Activated T-cell treated with anti-CD3 and anti-CD28 coated beads, Interleukin-2, amount 50 U/mL, for 1 hour (primary cell): ENCODE results near the gene EPHA2.

ENCODE experiments used
- DNase-seq: peaks from one replicate; pipeline ENCODE4 v3.0.0-alpha.2; 2020

Gene EPHA2

DNA sequence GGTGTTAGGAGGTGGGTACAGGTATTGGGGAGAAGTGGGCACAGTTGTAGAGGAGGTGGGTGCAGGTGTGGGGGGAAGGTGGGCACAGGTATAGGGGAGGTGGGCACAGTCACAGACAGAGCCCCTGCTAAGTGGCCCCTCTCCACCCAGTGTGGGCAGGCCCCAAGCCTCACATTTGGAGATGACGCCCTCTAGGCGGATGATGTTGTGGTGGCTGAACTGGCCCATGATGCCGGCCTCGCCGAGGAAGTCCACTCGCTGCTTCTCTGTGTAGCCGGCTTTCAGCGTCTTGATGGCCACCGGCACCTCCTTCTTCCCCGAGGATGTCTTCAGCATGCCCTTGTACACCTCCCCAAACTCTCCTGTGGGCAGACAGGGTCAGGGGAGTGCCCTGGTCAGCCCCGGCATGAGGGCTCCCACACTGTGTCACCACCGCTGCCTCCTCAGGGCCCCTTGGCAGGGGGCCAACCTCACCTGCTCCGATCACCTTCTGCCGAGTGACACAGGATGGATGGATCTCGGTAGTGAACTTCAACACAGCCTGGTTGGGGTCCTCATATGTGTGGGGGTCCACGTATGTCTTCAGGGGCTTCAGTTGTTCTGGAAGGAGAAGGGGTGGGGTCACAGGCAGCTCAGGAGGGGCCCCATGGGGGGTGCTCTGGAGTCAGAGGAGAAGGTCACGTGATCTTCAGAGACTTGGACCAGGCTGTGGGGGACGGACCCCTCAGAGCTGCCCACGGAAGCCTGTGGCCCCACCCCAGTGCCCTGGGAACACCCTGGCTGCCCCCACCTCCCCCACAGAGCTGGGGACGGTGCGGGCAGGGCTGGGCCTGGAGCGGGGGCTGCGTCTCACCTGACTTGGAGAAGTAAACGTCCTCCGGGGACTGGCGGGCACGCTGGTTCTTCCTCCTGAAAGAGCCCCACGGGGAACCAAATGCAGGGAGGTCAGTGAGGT, 22.6 kb downstream of the EPHA2 start:
- DNase-seq = no peak

GRCh38 chr1:16132325-16132785, 23.5 kb downstream of the EPHA2 start:
- no peak for DNase-seq

- DNase-seq = no peak
Measured at GRCh38 chr1:16131636-16132324, 24.1 kb downstream of the EPHA2 start.

GRCh38 chr1:16130827-16131226, 25.0 kb downstream of the EPHA2 start:
- no peak for DNase-seq

GRCh38 chr1:16129921-16130543, 25.8 kb downstream of the EPHA2 start:
- DNase-seq = no peak

- no peak for DNase-seq
Measured at GRCh38 chr1:16129316-16129715, 26.6 kb downstream of the EPHA2 start.

DNA sequence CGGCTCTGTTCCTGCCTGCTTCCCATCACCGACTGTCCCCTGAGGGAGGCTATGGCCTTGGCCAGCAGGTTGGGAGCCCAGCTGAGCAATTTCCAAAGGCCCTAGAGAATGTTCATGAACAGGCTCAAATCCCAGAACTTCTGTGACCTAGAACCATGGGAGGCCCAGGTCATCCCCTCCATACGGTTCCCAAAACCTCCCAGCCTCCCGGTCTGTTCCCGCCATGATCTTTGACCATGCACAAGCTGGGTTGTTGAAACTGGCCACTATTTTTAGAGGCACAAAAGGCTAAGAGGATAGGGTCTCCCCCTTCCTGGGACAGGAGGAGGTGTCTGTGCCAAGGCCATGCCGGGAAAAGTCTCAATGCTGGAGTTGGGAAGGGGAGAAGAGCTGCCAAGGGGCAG, 27.5 kb downstream of the EPHA2 start:
- no peak for DNase-seq

GRCh38 chr1:16127676-16128337, 28.1 kb downstream of the EPHA2 start:
- DNase-seq = no peak

DNA sequence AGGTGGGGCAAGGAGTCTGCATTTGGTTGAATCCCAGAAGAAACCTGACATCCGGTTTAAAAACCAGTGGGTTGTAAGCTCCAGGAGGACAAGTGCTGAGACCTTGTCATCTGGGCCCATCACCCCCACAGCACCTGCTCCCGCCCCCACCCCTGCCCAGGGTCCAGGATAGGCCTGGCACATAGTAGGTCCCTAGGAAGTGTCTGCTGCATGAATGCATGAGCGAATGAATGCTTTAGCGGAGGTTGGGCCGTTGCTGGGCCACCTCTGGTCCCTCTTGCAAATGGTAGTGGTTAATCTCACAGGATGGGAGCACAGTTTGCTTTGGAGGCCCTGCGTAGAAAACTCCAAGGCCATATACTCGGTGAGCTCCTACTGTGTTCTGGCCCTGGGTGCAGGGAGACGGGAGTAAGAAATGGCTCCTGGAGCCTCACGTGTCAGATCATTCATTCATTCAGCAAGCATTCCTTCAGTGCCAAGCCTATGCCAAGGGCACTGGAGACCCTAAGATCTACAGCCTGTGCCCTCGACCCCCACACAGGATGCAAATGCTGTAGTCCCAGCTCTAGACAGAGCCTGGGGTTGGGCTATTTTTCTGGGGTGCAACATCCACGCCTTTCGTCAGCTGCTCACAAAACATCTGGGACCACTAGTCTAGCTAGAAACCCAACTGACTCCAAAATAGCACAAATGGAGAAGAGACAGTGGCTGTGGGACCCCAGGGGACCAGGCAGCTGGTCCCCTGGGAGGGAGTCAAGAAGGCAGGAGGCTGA, 28.9 kb downstream of the EPHA2 start:
- no peak for DNase-seq

DNA sequence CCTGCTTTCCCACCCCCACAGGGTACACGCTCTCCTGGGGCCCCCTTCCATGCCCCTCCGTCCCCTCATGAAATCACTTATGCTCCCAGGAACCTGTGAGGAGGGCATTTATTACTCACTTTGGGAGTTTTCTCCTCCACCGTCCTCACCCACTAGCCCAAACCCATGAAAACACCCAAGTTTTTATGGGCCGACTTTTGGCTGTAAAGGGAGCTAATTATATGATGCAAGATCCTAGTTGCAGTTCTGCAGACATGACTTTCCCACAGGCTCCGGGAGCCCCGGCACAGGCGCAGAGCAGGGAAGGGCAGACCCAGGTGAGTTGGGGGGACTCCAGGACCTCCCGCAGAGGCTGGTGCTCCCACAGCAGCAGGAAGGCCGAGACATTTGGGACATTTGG, 29.7 kb downstream of the EPHA2 start:
- DNase-seq = no peak

DNA sequence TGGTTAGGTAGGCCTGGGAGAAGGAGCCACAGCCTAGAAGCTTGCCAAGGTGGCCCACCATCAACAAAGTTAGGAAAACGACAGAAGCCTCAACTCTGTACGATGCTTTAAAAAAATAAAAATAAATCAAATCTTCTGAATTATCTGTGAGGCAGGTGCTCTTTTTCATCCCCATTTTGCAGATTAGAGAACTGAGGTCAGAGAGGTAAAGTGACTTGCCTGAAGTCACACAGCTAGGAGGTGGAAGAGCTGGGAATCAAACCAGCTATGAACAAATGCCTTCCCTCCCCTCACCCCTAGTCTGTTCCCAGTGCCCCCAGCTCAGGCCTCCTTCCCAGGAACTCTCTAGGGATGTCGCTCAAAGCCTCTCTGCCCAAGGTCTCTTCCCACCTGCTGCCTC, 30.4 kb downstream of the EPHA2 start:
- DNase-seq = no peak

GRCh38 chr1:16125088-16125470, 30.8 kb downstream of the EPHA2 start:
- DNase-seq = no peak

DNA sequence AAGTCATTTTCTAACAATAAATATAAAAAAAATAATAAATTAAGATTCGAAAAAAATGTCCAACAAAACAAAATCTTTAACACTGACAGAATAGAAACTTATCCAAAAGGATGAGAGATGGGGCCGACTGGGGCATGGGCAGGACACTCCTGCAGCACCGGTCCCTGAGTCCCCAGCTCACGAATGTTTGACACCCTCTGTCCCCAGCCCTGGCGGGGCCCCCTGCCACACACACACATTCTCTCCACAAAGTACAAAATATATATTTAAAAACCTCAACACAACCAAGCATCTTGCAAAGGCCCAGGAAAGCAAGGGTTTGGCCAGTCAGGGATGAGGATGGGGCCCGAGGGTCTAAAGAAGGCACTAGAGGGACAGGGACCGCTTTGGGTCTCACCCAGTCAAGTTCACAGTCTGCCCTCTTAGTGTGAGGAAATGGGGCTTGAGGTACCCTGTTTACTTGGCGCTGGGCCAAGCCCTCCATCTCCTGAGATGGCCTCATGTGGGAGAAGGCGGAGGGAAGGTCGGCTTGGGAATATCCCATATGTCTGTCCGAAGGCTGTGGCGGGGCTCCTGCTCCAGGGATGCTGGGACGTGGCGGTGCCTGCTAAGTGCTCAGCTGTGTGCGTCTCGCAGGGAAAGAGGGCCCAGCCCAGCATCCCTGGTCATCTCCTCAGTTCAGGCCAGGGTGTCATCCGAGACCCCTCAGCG, 31.3 kb downstream of the EPHA2 start:
- DNase-seq = no peak

DNA sequence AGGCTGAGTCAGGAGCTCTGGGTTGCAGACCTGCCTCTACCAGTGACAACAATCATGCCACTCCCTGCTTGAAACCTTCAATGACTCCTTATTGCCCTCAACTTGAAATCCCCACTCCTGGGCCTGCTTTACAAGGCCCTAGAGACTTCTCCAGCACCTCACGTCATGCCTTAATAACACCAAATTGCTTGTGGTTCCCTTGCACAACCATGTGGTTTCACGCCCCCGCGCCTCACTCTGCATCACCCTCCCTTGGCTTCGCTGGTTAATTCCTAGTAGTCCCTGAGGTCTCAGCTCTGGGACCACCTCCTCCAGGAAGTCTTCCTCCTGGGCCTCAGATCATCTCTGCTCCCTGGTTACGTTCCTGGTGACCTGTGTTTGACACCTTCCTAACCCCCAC, 33.0 kb downstream of the EPHA2 start:
- no peak for DNase-seq

DNA sequence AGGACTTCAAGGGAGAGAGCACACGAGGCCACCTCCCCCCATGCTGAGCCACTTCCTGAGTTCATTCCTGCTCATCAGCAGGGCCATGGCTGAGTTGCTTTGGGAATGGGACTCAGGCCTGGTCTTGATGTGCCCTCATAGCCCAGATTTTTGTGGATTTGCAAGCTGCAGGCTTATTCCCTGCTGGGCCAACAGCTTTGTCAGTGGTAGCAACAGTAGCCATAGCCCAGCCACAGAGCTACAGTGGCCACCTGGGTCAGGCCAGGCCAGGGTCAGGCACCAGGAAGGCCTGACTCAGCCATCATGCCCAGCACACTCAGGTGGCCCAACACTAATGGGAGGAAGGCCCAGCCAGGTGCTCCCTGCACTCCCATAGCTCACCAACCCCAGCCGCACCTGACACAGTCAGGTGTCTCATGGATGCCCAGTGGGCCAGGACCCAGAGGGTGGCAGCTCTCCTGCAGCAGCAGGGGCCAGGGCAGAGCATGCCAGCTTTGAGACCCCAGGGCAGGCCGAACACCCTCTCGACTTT, 33.5 kb downstream of the EPHA2 start:
- DNase-seq = no peak

DNA sequence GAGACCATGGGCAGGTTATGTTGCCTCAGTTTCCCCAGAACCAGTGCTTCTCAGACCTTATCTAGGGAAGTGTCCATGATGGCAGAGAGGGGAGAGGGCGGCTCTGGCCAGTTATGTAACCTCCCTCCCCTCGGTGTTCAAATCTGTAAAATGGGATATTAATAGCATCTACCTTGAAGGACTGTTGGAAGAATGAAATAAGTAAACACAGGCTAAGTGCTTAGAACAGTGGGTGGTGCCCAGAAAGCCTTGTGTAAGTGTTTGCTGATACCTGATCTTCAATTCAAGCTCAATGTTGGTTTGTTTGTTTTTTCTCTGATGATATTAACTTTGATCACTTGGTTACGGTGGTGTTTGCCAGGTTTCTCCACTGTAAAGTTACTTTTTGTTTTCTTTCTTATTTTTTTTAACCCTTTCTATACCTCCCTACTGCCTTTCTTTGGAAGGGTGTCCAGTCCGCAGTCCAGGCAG, 34.9 kb downstream of the EPHA2 start:
- DNase-seq = no peak

- no peak for DNase-seq
Measured at GRCh38 chr1:16120407-16120806, 35.5 kb downstream of the EPHA2 start.

- DNase-seq = no peak
Measured at GRCh38 chr1:16119926-16120325, 35.9 kb downstream of the EPHA2 start.

- DNase-seq = no peak
Measured at GRCh38 chr1:16119504-16119903, 36.4 kb downstream of the EPHA2 start.

DNA sequence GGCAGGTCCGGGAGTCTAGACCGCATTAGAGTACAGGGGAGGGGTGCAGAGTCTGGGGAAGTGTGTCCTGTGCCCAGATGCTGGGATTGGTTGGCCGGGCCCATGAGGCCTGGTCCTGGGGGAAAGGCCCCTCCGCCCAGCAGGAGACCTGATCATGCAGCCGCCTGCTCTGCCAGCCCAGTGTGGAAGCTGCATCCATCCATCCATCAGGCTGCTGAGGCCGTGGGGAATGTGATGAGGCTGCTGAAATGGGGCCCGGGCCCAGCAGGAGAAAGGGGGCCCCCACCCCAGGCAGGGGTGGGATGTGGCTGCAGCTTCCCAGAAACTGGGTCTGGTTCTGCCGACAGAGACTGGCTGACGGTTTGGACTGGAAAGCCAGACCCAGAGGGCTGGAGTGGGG, 37.2 kb downstream of the EPHA2 start:
- no peak for DNase-seq

GRCh38 chr1:16117936-16118335, 37.9 kb downstream of the EPHA2 start:
- no peak for DNase-seq
